NCI-H187 treated with DMSO at 0.1 percent for 48 hours (cell line): ENCODE results near the gene TTF1.
A peak's percentile ranks its signal among the peaks of the same experiment; 100 is the strongest.

Source experiments
- DNase-seq: peaks from one replicate; lab custom pipeline; 2025; lab: John Stamatoyannopoulos, UW

Gene TTF1

GRCh38 chr9:132406554-132407122 lies at the start of gene TTF1:
Gene TTF1 (minus strand): TSS chr9:132406840. CDS start chr9:132402821, 4,019 bp downstream.
- peak; percentile 48 for DNase-seq

GRCh38 chr9:132456241-132456640 lies 49.6 kb upstream of the TTF1 start:
- no peak for DNase-seq

- DNase-seq, result no peak
Measured at GRCh38 chr9:132451276-132451675, 44.6 kb upstream of the TTF1 start.

GRCh38 chr9:132447902-132448301 lies 41.3 kb upstream of the TTF1 start:
- DNase-seq, result no peak

GRCh38 chr9:132447346-132447745 lies 40.7 kb upstream of the TTF1 start:
- DNase-seq, result no peak

- no peak for DNase-seq
Measured at GRCh38 chr9:132446887-132447286, 40.2 kb upstream of the TTF1 start.

- no peak for DNase-seq
Measured at GRCh38 chr9:132443951-132444607, 37.4 kb upstream of the TTF1 start.

GRCh38 chr9:132441404-132441803 lies 34.8 kb upstream of the TTF1 start:
- DNase-seq, result no peak

- no peak for DNase-seq
Measured at GRCh38 chr9:132440735-132441134, 34.1 kb upstream of the TTF1 start.

- no peak for DNase-seq
Measured at GRCh38 chr9:132439153-132439552, 32.5 kb upstream of the TTF1 start.

GRCh38 chr9:132434881-132435280 lies 28.2 kb upstream of the TTF1 start:
- no peak for DNase-seq

- DNase-seq, result no peak
Measured at GRCh38 chr9:132430998-132431397, 24.4 kb upstream of the TTF1 start.

- no peak for DNase-seq
Measured at GRCh38 chr9:132426639-132427414, 20.2 kb upstream of the TTF1 start.

- DNase-seq, result no peak
Measured at GRCh38 chr9:132425675-132426062, 19.0 kb upstream of the TTF1 start.

GRCh38 chr9:132424857-132425674 lies 18.4 kb upstream of the TTF1 start:
- DNase-seq, result no peak

- no peak for DNase-seq
Measured at GRCh38 chr9:132423503-132423902, 16.9 kb upstream of the TTF1 start.

- no peak for DNase-seq
Measured at GRCh38 chr9:132422574-132422973, 15.9 kb upstream of the TTF1 start.

GRCh38 chr9:132418726-132419363 lies 12.2 kb upstream of the TTF1 start:
- DNase-seq, result no peak

- no peak for DNase-seq
Measured at GRCh38 chr9:132415181-132415580, 8.5 kb upstream of the TTF1 start.

- no peak for DNase-seq
Measured at GRCh38 chr9:132414731-132415130, 8.1 kb upstream of the TTF1 start.

GRCh38 chr9:132413926-132414325 lies 7.3 kb upstream of the TTF1 start:
- no peak for DNase-seq

GRCh38 chr9:132412089-132412488 lies 5.4 kb upstream of the TTF1 start:
- no peak for DNase-seq
